Thyroid gland (tissue), 4 donors: Measurements from ENCODE around the gene RPS14. TPM values are rescaled to one million over a fixed set of nuclear protein-coding genes. Genes with fewer than 3 reads are reported as not detected.

Experiments
- DNase-seq, 2 donors: peaks; one replicate each; pipeline ENCODE4 v3.0.0-alpha.2; 2019
- H3K27ac ChIP-seq, 3 donors: fragments of 200-600 bp; sonication (generic); 1 replicate in 2 of 3; 2 replicates in 1 of 3; pipeline ENCODE4 v1.5.1; 2016 to 2019; ENCODE audit warnings: mild to moderate bottlenecking in 1 of 3, moderate library complexity in 1 of 3
- H3K27me3 ChIP-seq: fragments of 200-600 bp; sonication (generic); one replicate; pipeline ENCODE4 v1.5.1; 2019
- H3K36me3 ChIP-seq, 2 donors: fragments of 200-600 bp; sonication (generic); one replicate each; pipeline ENCODE4 v1.5.1; 2016 to 2019
- H3K4me1 ChIP-seq, 2 donors: fragments of 200-600 bp; sonication (generic); one replicate each; pipeline ENCODE4 v1.5.1; 2017 to 2019
- H3K4me3 ChIP-seq, 3 donors: fragments of 200-600 bp; sonication (generic); replicated peaks in 1 of 3; 1 replicate in 2 of 3; 2 replicates in 1 of 3; pipeline ENCODE4 v1.5.1; 2016; ENCODE audit warnings: mild to moderate bottlenecking in 1 of 3
- H3K9me3 ChIP-seq: fragments of 200-600 bp; sonication (generic); one replicate; pipeline ENCODE4 v1.5.1; 2017
- CTCF ChIP-seq, 6 experiments: fragments of 200-600 bp in 3 of 6; fragments of 450-650 bp in 3 of 6; sonication (generic) in 3 of 6; IDR thresholded peaks; one replicate each; pipeline ENCODE4 v1.5.1; 2016 to 2019; ENCODE audit warnings: antibody characterized with exemption in 6 of 6, mild to moderate bottlenecking in 2 of 6, inconsistent platforms in 1 of 6, moderate library complexity in 1 of 6
- POLR2A ChIP-seq, 2 donors: fragments of 450-650 bp; IDR thresholded peaks; one replicate each; pipeline ENCODE4 v1.6.1; 2017; ENCODE audit warnings: antibody characterized with exemption in 2 of 2, mild to moderate bottlenecking in 2 of 2, moderate library complexity in 1 of 2
- WGBS, 2 donors: methylation state at CpG; one replicate each; pipeline ENCODE4 v1.1.5; 2017; 5-methylcytosine and 5-hydroxymethylcytosine counted together
- intact Hi-C: fragments of 100-400 bp; cut with DNase I; formaldehyde crosslinking; loops from one replicate; pipeline ENCODE4 v1.15.1; 2023
- total RNA-seq, 4 donors: library from RNA; depleted of rRNA; stranded (reverse); fragments of >200 nt; gene quantifications; one replicate each; pipeline ENCODE4 v1.2.3, GENCODE V29; 2016

Gene RPS14
- total RNA-seq, 4 donors from 2014 or later, result 2,017 to 5,540 (median 2,786) TPM

- Histone ChIP-seq H3K27me3 (no peaks in the 10 kb centered on the region), H3K4me1 (peaks cover 69% of the 10 kb centered on the region in 2 donors), H3K27ac (peak overlapping the region; percentile 67 to 98 (median 96)), H3K9me3 (no peaks in the 10 kb centered on the region), H3K36me3 (no peaks in the 10 kb centered on the region), H3K4me3 (no peak overlapping the region)
- WGBS, 2 donors, result 44 to 55% methylated on average over 11 to 13 of the region's 14 CpGs
- DNase-seq, result peak; percentile 73 to 82
- TF ChIP-seq POLR2A (IDR thresholded peaks at IDR 0.05) (no peak), CTCF (IDR thresholded peaks at IDR 0.05) (no peak)
- intact Hi-C loops, result no loop called here
Measured at GRCh38 chr5:150497274-150497988, 47.9 kb upstream of the RPS14 start.

DNA sequence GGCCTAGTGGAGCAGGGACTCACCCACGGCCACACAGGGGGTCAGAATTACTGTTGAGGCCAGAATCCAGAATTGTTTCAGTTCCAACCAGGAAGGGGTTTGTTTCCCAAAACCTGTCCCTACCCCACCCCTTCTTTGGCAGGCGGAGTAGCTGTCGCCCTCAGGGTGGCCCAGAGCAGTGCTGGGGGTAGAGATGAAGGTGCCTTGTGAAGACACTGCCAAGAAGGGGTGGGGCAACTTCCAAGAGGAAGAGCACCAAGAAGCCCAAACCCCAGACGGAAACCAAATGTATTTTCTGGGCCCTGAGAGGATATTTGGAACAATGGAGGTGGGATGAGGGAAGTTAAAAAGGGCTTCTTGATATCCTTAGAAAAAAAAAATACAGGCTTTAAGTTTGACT is 47.0 kb upstream of the RPS14 start:
- Histone ChIP-seq H3K9me3 (no peaks in the 10 kb centered on the region), H3K36me3 (no peaks in the 10 kb centered on the region), H3K4me1 (peaks cover 64 to 69% of the 10 kb centered on the region in 2 donors), H3K27ac (peak overlapping the region; percentile 67 to 98 (median 96)), H3K4me3 (no peak overlapping the region), H3K27me3 (no peaks in the 10 kb centered on the region)
- WGBS, 2 donors, result 64 to 72% methylated on average over 4 of the region's 4 CpGs
- TF ChIP-seq POLR2A (IDR thresholded peaks at IDR 0.05) (no peak), CTCF (IDR thresholded peaks at IDR 0.05) (no peak)
- intact Hi-C loops, result no loop called here
- DNase-seq, result no peak

GRCh38 chr5:150496098-150496497 is 46.6 kb upstream of the RPS14 start:
- Histone ChIP-seq H3K4me3 (no peak overlapping the region), H3K4me1 (peaks cover 65 to 69% of the 10 kb centered on the region in 2 donors), H3K27me3 (no peaks in the 10 kb centered on the region), H3K36me3 (no peaks in the 10 kb centered on the region), H3K9me3 (no peaks in the 10 kb centered on the region), H3K27ac (peak overlapping the region; percentile 67 to 98 (median 96))
- intact Hi-C loops, result no loop called here
- no peak for TF ChIP-seq POLR2A (IDR thresholded peaks at IDR 0.05)
- TF ChIP-seq CTCF (IDR thresholded peaks at IDR 0.05), result no peak
- no peak for DNase-seq
- 83 to 92% methylated on average over 3 of the region's 3 CpGs for WGBS, 2 donors

GRCh38 chr5:150492621-150493020 is 43.1 kb upstream of the RPS14 start:
- Histone ChIP-seq H3K27ac (peak overlapping the region in 2 of 3 donors; percentile 92 to 96), H3K36me3 (no peaks in the 10 kb centered on the region), H3K9me3 (no peaks in the 10 kb centered on the region), H3K27me3 (no peaks in the 10 kb centered on the region), H3K4me1 (peaks cover 65 to 69% of the 10 kb centered on the region in 2 donors), H3K4me3 (no peak overlapping the region)
- intact Hi-C loops, result no loop called here
- WGBS, 2 donors, result 68 to 75% methylated on average over 6 of the region's 6 CpGs
- no peak for TF ChIP-seq CTCF (IDR thresholded peaks at IDR 0.05)
- no peak for TF ChIP-seq POLR2A (IDR thresholded peaks at IDR 0.05)
- no peak for DNase-seq

- WGBS, 2 donors, result 84 to 95% methylated on average over 4 of the region's 4 CpGs
- H3K4me3 ChIP-seq, result no peak overlapping the region
- intact Hi-C loops, result no loop called here
- H3K27ac ChIP-seq, result peak overlapping the region; percentile 92 to 96 (median 95)
- H3K4me1 ChIP-seq, result peaks cover 65 to 69% of the 10 kb centered on the region in 2 donors
- TF ChIP-seq POLR2A (IDR thresholded peaks at IDR 0.05) (no peak), CTCF (IDR thresholded peaks at IDR 0.05) (no peak)
- no peaks in the 10 kb centered on the region for H3K9me3 ChIP-seq
- no peak for DNase-seq
- H3K36me3 ChIP-seq, result no peaks in the 10 kb centered on the region
- no peaks in the 10 kb centered on the region for H3K27me3 ChIP-seq
Measured at GRCh38 chr5:150491876-150492275, 42.3 kb upstream of the RPS14 start.
